Liver (tissue), 9 donors: Measurements from ENCODE around the gene SIX3. TPM values are rescaled to one million over a fixed set of nuclear protein-coding genes. Genes with fewer than 3 reads are reported as not detected.

Experiments used
- DNase-seq: peaks from one replicate; pipeline ENCODE4 v3.0.0-alpha.2; 2017; ENCODE audit warnings: low spot score
- H3K27ac ChIP-seq, 2 donors: one replicate each; pipeline ENCODE4 v1.7.0; 2013; ENCODE audit warnings: inconsistent platforms in 2 of 2, low read length in 2 of 2, control low read depth in 1 of 2, low read depth in 1 of 2, mild to moderate bottlenecking in 1 of 2
- H3K27me3 ChIP-seq, 4 donors: one replicate each; pipeline versions ENCODE4 v1.6.1 to v1.7.0; 2013; ENCODE audit warnings: low read length in 3 of 4, inconsistent platforms in 1 of 4, mild to moderate bottlenecking in 1 of 4, moderate library complexity in 1 of 4; ENCODE audit not compliant: control insufficient read depth in 4 of 4, insufficient read depth in 4 of 4
- H3K36me3 ChIP-seq, 4 donors: one replicate each; pipeline versions ENCODE4 v1.6.1 to v1.7.0; 2013; ENCODE audit warnings: low read length in 3 of 4, mild to moderate bottlenecking in 3 of 4, low read depth in 1 of 4, moderate library complexity in 1 of 4; ENCODE audit not compliant: control insufficient read depth in 4 of 4, insufficient read depth in 3 of 4
- H3K4me1 ChIP-seq, 4 donors: one replicate each; pipeline versions ENCODE4 v1.6.1 to v1.7.0; 2013; ENCODE audit warnings: low read length in 3 of 4, mild to moderate bottlenecking in 3 of 4, moderate library complexity in 1 of 4; ENCODE audit not compliant: control insufficient read depth in 4 of 4, insufficient read depth in 4 of 4
- H3K4me3 ChIP-seq, 3 donors: one replicate each; pipeline versions ENCODE4 v1.6.1 to v1.7.0; 2013; ENCODE audit warnings: low read length in 3 of 3, control low read depth in 1 of 3, low read depth in 1 of 3, mild to moderate bottlenecking in 1 of 3
- H3K9ac ChIP-seq, 2 donors: one replicate each; pipeline ENCODE4 v1.7.0; 2013; ENCODE audit warnings: low read length in 2 of 2, mild to moderate bottlenecking in 2 of 2, moderate library complexity in 2 of 2, control low read depth in 1 of 2, low read depth in 1 of 2
- H3K9me3 ChIP-seq, 4 donors: one replicate each; pipeline versions ENCODE4 v1.6.1 to v1.7.0; 2013; ENCODE audit warnings: low read length in 3 of 4; ENCODE audit not compliant: control insufficient read depth in 4 of 4
- EGR1 ChIP-seq, 2 donors: IDR thresholded peaks; 2 replicates each; pipeline ENCODE4 v1.6.1; 2016 to 2018; ENCODE audit warnings: antibody characterized with exemption in 2 of 2, low read depth in 2 of 2
- FOXA1 ChIP-seq: IDR thresholded peaks from 2 replicates; pipeline ENCODE4 v1.6.1; 2016; ENCODE audit warnings: antibody characterized with exemption
- FOXA2 ChIP-seq: IDR thresholded peaks from 2 replicates; pipeline ENCODE4 v1.6.1; 2016; ENCODE audit warnings: antibody characterized with exemption
- GABPA ChIP-seq, 2 donors: IDR thresholded peaks in 1 of 2; conservative IDR thresholded peaks in 1 of 2; 2 replicates each; pipeline ENCODE4 v1.6.1; 2016; ENCODE audit warnings: antibody characterized with exemption in 2 of 2, mild to moderate bottlenecking in 1 of 2, moderate library complexity in 1 of 2
- HNF4A ChIP-seq, 2 donors: conservative IDR thresholded peaks; 2 replicates each; pipeline ENCODE4 v1.6.1; 2016; ENCODE audit warnings: antibody characterized with exemption in 2 of 2, mild to moderate bottlenecking in 2 of 2
- HNF4G ChIP-seq: IDR thresholded peaks from 2 replicates; pipeline ENCODE4 v1.6.1; 2016; ENCODE audit warnings: antibody characterized with exemption
- JUND ChIP-seq, 2 donors: IDR thresholded peaks; 2 replicates each; pipeline ENCODE4 v1.6.1; 2016; ENCODE audit warnings: antibody characterized with exemption in 2 of 2
- NR2F2 ChIP-seq: IDR thresholded peaks from 2 replicates; pipeline ENCODE4 v1.6.1; 2016; ENCODE audit warnings: antibody characterized with exemption
- RAD21 ChIP-seq, 2 donors: IDR thresholded peaks; 2 replicates each; pipeline ENCODE4 v1.6.1; 2016; ENCODE audit warnings: antibody characterized with exemption in 2 of 2, mild to moderate bottlenecking in 2 of 2
- RXRA ChIP-seq, 2 donors: IDR thresholded peaks; 2 replicates each; pipeline ENCODE4 v1.6.1; 2017 to 2018; ENCODE audit warnings: antibody characterized with exemption in 2 of 2, mild to moderate bottlenecking in 1 of 2
- SP1 ChIP-seq: IDR thresholded peaks from 2 replicates; pipeline ENCODE4 v1.6.1; 2018; ENCODE audit warnings: antibody characterized with exemption, mild to moderate bottlenecking
- TAF1 ChIP-seq: conservative IDR thresholded peaks from 2 replicates; pipeline ENCODE4 v1.6.1; 2016; ENCODE audit warnings: antibody characterized with exemption, mild to moderate bottlenecking
- YY1 ChIP-seq: IDR thresholded peaks from 2 replicates; pipeline ENCODE4 v1.6.1; 2016; ENCODE audit warnings: antibody characterized with exemption, mild to moderate bottlenecking
- WGBS: extraction: QIAGEN DNeasy Blood & Tissue Kit; methylation state at CpG from one replicate; pipeline ENCODE4 v1.1.7; 2013; 5-methylcytosine and 5-hydroxymethylcytosine counted together
- polyA plus RNA-seq, 2 donors: library from polyadenylated mRNA; stranded (reverse) in 1 of 2; unstranded in 1 of 2; fragments of 200-250 nt in 1 of 2; fragments of >200 nt in 1 of 2; fragmentation: Nextera tagmentation in 1 of 2; extraction: Ambion mirVana in 1 of 2; gene quantifications; one replicate each; pipeline versions ENCODE4 v1.2.1 to v1.2.3, GENCODE V29; 2013 to 2015
- total RNA-seq, 2 donors: library from RNA; depleted of rRNA; stranded (reverse); fragments of >200 nt; gene quantifications; one replicate each; pipeline ENCODE4 v1.2.3, GENCODE V29; 2014
- TF ChIP-seq, protein P1 (sequence below): IDR thresholded peaks from 2 replicates; pipeline ENCODE4 v1.6.1; 2016; ENCODE audit warnings: antibody characterized with exemption
- TF ChIP-seq, protein P2 (sequence below): IDR thresholded peaks from 2 replicates; pipeline ENCODE4 v1.6.1; 2016; ENCODE audit warnings: antibody characterized with exemption, mild to moderate bottlenecking
- TF ChIP-seq, protein P3 (sequence below): IDR thresholded peaks from 2 replicates; pipeline ENCODE4 v1.6.1; 2016; ENCODE audit warnings: antibody characterized with exemption
- TF ChIP-seq, protein P4 (sequence below): fragments of 150-350 bp; IDR thresholded peaks from 2 replicates; pipeline ENCODE4 v1.5.1; 2017; ENCODE audit warnings: improper control_type of control experiment, low read depth, low read length; ENCODE audit not compliant: missing input control
- TF ChIP-seq, protein P5 (sequence below): IDR thresholded peaks from 2 replicates; pipeline ENCODE4 v1.6.1; 2016; ENCODE audit warnings: antibody characterized with exemption
- donor health status: healthy.
- donor health status: healthy.
- donor health status: healthy.
- donor health status: healthy.
- donor health status: healthy.

SIX3 gene
- not detected for total RNA-seq
- not detected for polyA plus RNA-seq

DNA sequence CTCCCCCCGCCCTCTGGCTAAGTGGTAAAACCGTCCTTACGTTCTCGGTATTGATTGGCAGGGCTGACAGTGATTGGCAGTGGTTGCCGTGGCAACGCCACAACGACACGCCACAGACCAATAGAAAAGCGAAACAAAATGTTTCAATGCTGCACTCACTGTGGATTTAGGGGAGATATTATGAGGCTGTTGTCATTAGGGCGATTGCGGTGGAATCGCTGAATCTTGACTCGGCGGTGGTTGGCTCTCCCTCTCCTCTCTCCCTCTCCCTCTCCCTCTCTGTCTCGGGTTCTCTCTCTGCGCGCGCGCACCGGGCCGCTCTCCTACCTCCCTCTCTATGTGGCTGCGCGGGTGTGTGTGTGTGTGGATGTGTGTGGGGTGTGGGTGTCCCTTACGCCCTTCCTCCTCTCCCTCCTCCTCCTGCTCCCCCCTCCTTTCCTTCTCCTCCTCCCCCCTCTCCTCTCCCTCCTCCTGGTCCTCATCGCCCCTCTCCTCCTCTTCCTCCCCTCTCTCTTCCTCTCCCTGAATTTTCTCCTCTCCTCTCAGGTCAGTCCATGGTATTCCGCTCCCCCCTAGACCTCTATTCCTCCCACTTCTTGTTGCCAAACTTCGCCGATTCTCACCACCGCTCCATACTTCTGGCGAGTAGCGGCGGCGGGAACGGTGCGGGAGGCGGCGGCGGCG lies at the start of gene SIX3:
TSS of gene SIX3 (plus strand) at position 152 of the 684 bp plus-strand sequence. CDS start at position 555, 403 bp downstream.
- H3K36me3 ChIP-seq, result no peaks in the 10 kb centered on the region

More for the DNA sequence above, at the start of gene SIX3:
- no peak within 1 kb of the TSS for H3K9ac ChIP-seq
- H3K27me3 ChIP-seq, result peaks cover 16 to 34% (median 31%) of the 10 kb centered on the region in 4 donors
- no peaks in the 10 kb centered on the region for H3K9me3 ChIP-seq
- H3K4me3 ChIP-seq, result peak within 1 kb of the TSS in 2 of 3 donors; percentile 47 to 68
- DNase-seq, result no peak
- 3% methylated on average over 39 of the region's 39 CpGs for WGBS
- peaks cover 28 to 60% (median 34%) of the 10 kb centered on the region in 4 donors for H3K4me1 ChIP-seq
- TF ChIP-seq RXRA (IDR thresholded peaks at IDR 0.05), result no peak
- TF ChIP-seq TAF1, result no peak
- no peak for TF ChIP-seq HNF4G
- no peak for TF ChIP-seq JUND (IDR thresholded peaks at IDR 0.05)
- TF ChIP-seq, protein P1, sequence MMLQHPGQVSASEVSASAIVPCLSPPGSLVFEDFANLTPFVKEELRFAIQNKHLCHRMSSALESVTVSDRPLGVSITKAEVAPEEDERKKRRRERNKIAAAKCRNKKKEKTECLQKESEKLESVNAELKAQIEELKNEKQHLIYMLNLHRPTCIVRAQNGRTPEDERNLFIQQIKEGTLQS, result no peak
- no peak for TF ChIP-seq FOXA2
- no peak for TF ChIP-seq YY1
- TF ChIP-seq, protein P2, sequence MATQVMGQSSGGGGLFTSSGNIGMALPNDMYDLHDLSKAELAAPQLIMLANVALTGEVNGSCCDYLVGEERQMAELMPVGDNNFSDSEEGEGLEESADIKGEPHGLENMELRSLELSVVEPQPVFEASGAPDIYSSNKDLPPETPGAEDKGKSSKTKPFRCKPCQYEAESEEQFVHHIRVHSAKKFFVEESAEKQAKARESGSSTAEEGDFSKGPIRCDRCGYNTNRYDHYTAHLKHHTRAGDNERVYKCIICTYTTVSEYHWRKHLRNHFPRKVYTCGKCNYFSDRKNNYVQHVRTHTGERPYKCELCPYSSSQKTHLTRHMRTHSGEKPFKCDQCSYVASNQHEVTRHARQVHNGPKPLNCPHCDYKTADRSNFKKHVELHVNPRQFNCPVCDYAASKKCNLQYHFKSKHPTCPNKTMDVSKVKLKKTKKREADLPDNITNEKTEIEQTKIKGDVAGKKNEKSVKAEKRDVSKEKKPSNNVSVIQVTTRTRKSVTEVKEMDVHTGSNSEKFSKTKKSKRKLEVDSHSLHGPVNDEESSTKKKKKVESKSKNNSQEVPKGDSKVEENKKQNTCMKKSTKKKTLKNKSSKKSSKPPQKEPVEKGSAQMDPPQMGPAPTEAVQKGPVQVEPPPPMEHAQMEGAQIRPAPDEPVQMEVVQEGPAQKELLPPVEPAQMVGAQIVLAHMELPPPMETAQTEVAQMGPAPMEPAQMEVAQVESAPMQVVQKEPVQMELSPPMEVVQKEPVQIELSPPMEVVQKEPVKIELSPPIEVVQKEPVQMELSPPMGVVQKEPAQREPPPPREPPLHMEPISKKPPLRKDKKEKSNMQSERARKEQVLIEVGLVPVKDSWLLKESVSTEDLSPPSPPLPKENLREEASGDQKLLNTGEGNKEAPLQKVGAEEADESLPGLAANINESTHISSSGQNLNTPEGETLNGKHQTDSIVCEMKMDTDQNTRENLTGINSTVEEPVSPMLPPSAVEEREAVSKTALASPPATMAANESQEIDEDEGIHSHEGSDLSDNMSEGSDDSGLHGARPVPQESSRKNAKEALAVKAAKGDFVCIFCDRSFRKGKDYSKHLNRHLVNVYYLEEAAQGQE, result no peak
- TF ChIP-seq SP1, result no peak
- TF ChIP-seq, protein P3, sequence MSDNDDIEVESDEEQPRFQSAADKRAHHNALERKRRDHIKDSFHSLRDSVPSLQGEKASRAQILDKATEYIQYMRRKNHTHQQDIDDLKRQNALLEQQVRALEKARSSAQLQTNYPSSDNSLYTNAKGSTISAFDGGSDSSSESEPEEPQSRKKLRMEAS, result no peak
- TF ChIP-seq, protein P4, sequence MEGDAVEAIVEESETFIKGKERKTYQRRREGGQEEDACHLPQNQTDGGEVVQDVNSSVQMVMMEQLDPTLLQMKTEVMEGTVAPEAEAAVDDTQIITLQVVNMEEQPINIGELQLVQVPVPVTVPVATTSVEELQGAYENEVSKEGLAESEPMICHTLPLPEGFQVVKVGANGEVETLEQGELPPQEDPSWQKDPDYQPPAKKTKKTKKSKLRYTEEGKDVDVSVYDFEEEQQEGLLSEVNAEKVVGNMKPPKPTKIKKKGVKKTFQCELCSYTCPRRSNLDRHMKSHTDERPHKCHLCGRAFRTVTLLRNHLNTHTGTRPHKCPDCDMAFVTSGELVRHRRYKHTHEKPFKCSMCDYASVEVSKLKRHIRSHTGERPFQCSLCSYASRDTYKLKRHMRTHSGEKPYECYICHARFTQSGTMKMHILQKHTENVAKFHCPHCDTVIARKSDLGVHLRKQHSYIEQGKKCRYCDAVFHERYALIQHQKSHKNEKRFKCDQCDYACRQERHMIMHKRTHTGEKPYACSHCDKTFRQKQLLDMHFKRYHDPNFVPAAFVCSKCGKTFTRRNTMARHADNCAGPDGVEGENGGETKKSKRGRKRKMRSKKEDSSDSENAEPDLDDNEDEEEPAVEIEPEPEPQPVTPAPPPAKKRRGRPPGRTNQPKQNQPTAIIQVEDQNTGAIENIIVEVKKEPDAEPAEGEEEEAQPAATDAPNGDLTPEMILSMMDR, result no peak
- no peak for TF ChIP-seq RAD21 (IDR thresholded peaks at IDR 0.05)
- TF ChIP-seq HNF4A (conservative IDR thresholded peaks at IDR 0.05), result no peak
- TF ChIP-seq FOXA1, result no peak
- no peak for TF ChIP-seq NR2F2
- TF ChIP-seq EGR1 (IDR thresholded peaks at IDR 0.05; ENCODE audit: low read depth in 2 of 2), result no peak
- TF ChIP-seq, protein P5, sequence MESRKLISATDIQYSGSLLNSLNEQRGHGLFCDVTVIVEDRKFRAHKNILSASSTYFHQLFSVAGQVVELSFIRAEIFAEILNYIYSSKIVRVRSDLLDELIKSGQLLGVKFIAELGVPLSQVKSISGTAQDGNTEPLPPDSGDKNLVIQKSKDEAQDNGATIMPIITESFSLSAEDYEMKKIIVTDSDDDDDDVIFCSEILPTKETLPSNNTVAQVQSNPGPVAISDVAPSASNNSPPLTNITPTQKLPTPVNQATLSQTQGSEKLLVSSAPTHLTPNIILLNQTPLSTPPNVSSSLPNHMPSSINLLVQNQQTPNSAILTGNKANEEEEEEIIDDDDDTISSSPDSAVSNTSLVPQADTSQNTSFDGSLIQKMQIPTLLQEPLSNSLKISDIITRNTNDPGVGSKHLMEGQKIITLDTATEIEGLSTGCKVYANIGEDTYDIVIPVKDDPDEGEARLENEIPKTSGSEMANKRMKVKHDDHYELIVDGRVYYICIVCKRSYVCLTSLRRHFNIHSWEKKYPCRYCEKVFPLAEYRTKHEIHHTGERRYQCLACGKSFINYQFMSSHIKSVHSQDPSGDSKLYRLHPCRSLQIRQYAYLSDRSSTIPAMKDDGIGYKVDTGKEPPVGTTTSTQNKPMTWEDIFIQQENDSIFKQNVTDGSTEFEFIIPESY, result no peak
- TF ChIP-seq GABPA (IDR thresholded peaks at IDR 0.05 in 1 of 2, conservative IDR thresholded peaks at IDR 0.05 in 1 of 2), result no peak
- H3K27ac ChIP-seq, result no peak within 1 kb of the TSS
